Measurements from ENCODE around the gene PHLDA2. TPM values are rescaled to one million over a fixed set of nuclear protein-coding genes. Genes with fewer than 3 reads are reported as not detected.

The PHLDA2 gene
- total and polyA plus RNA-seq, 2 donors (not counting 1 experiment from before 2014, with no cell fraction given), result 1.4 TPM; not detected in 1

GRCh38 chr11:2921742-2922493, 7.3 kb downstream of the PHLDA2 start:
- no peaks in the 10 kb centered on the region for H3K9me3 ChIP-seq (ENCODE audit: control extremely low read depth in 1 of 3, control insufficient read depth in 2 of 3, insufficient read depth in 1 of 3, low read length in 2 of 3)
- intact Hi-C loops (cut with micrococcal nuclease), result no loop called here
- no peaks in the 10 kb centered on the region for H4K20me1 ChIP-seq (ENCODE audit: control insufficient read depth, insufficient read depth, low read length, poor library complexity, severe bottlenecking)
- H3K9ac ChIP-seq (ENCODE audit: low read length), result no peak overlapping the region
- no peaks in the 10 kb centered on the region for H3K9me3 Mint-ChIP-seq (ENCODE audit: insufficient read depth)
- H3K4me1 ChIP-seq (ENCODE audit: control insufficient read depth in 2 of 2, insufficient read depth in 2 of 2, low read length in 2 of 2), result no peaks in the 10 kb centered on the region
- peaks cover 5% of the 10 kb centered on the region for H3K27me3 Mint-ChIP-seq
- TF ChIP-seq CTCF (IDR thresholded peaks at IDR 0.05) (no peak), EZH2 (IDR thresholded peaks at IDR 0.05; ENCODE audit: borderline replicate concordance, insufficient read depth, low read depth, low read length, poor library complexity, severe bottlenecking) (no peak)
- 95% methylated on average over 25 of the region's 29 CpGs for WGBS (ENCODE audit: insufficient coverage)
- CTCF ChIA-PET, result no interaction called here
- no peaks in the 10 kb centered on the region for H3K36me3 ChIP-seq (replicated peaks in 1 of 2; ENCODE audit: control extremely low read depth in 1 of 2, control insufficient read depth in 1 of 2, extremely low read depth in 1 of 2, insufficient read depth in 2 of 2, low read length in 1 of 2)
- H3K79me2 ChIP-seq (ENCODE audit: control insufficient read depth, insufficient read depth, low read length), result no peaks in the 10 kb centered on the region
- H3K27ac ChIP-seq (ENCODE audit: low read length in 2 of 2), result no peak overlapping the region
- no peak overlapping the region for H3K4me3 ChIP-seq (ENCODE audit: control extremely low read depth in 1 of 5, extremely low read depth in 1 of 5, insufficient read depth in 1 of 5, low read depth in 2 of 5, low read length in 4 of 5)
- H3K4me3 Mint-ChIP-seq, result no peak overlapping the region
- H3K4me1 Mint-ChIP-seq, result no peaks in the 10 kb centered on the region
- no peak overlapping the region for H3K4me2 ChIP-seq (replicated peaks; ENCODE audit: low read depth, low read length, poor library complexity, severe bottlenecking)
- peaks cover 0 to 5% (median 0%) of the 10 kb centered on the region in 4 experiments for H3K27me3 ChIP-seq (replicated peaks in 1 of 4; ENCODE audit: control extremely low read depth in 1 of 4, control insufficient read depth in 3 of 4, insufficient read depth in 4 of 4, low read length in 3 of 4)
- no peak overlapping the region for H3K27ac Mint-ChIP-seq
- ATAC-seq (ENCODE audit: low read depth), result no peak
- POLR2A ChIA-PET, result no interaction called here
- DNase-seq, result no peak
- no peak overlapping the region for H2AFZ ChIP-seq (ENCODE audit: insufficient read depth, low read depth, low read length, poor library complexity, severe bottlenecking)

- Histone ChIP-seq H3K27ac (ENCODE audit: low read length in 2 of 2) (no peak overlapping the region), H4K20me1 (ENCODE audit: control insufficient read depth, insufficient read depth, low read length, poor library complexity, severe bottlenecking) (no peaks in the 10 kb centered on the region), H3K9me3 (ENCODE audit: control extremely low read depth in 1 of 3, control insufficient read depth in 2 of 3, insufficient read depth in 1 of 3, low read length in 2 of 3) (no peaks in the 10 kb centered on the region), H2AFZ (ENCODE audit: insufficient read depth, low read depth, low read length, poor library complexity, severe bottlenecking) (no peak overlapping the region), H3K4me2 (replicated peaks; ENCODE audit: low read depth, low read length, poor library complexity, severe bottlenecking) (no peak overlapping the region), H3K27me3 (replicated peaks in 1 of 4; ENCODE audit: control extremely low read depth in 1 of 4, control insufficient read depth in 3 of 4, insufficient read depth in 4 of 4, low read length in 3 of 4) (no peaks in the 10 kb centered on the region), H3K9ac (ENCODE audit: low read length) (no peak overlapping the region), H3K79me2 (ENCODE audit: control insufficient read depth, insufficient read depth, low read length) (no peaks in the 10 kb centered on the region), H3K4me1 (ENCODE audit: control insufficient read depth in 2 of 2, insufficient read depth in 2 of 2, low read length in 2 of 2) (no peaks in the 10 kb centered on the region), H3K4me3 (ENCODE audit: control extremely low read depth in 1 of 5, extremely low read depth in 1 of 5, insufficient read depth in 1 of 5, low read depth in 2 of 5, low read length in 4 of 5) (no peak overlapping the region), H3K36me3 (replicated peaks in 1 of 2; ENCODE audit: control extremely low read depth in 1 of 2, control insufficient read depth in 1 of 2, extremely low read depth in 1 of 2, insufficient read depth in 2 of 2, low read length in 1 of 2) (no peaks in the 10 kb centered on the region)
- DNase-seq (no peak), ATAC-seq (ENCODE audit: low read depth) (no peak)
- ChIA-PET CTCF (no interaction called here), POLR2A (no interaction called here)
- Mint-ChIP-seq H3K27me3 (peaks cover under 1% of the 10 kb centered on the region), H3K27ac (no peak overlapping the region), H3K4me1 (no peaks in the 10 kb centered on the region), H3K4me3 (no peak overlapping the region), H3K9me3 (ENCODE audit: insufficient read depth) (no peaks in the 10 kb centered on the region)
- TF ChIP-seq EZH2 (IDR thresholded peaks at IDR 0.05; ENCODE audit: borderline replicate concordance, insufficient read depth, low read depth, low read length, poor library complexity, severe bottlenecking) (no peak), CTCF (IDR thresholded peaks at IDR 0.05) (no peak)
- 94% methylated on average over 2 of the region's 16 CpGs for WGBS (ENCODE audit: insufficient coverage)
- intact Hi-C loops (cut with micrococcal nuclease), result no loop called here
These were observed 8.0 kb downstream of the PHLDA2 start for GRCh38 chr11:2921261-2921660.

All from B cell (primary cell).